ENCODE measurements around the gene HS6ST2. TPM values are rescaled to one million over a fixed set of nuclear protein-coding genes. Genes with fewer than 3 reads are reported as not detected.
A peak's percentile ranks its signal among the peaks of the same experiment; 100 is the strongest.

The HS6ST2 gene
- under 0.01 and 0.20 TPM in 2 replicates for total RNA-seq

GRCh38 chrX:132958091-132958703 is at the start of gene HS6ST2:
HS6ST2 (minus strand) TSS chrX:132958629.

Small RNA genes within 50 kb of the gene (small RNA-seq; reads per million reads assigned to genes)
- gene RNU6-98P: 0.33 reads per million, percentile 12 among the genes with 10 or more reads in this experiment
- not detected for gene Z82205.1

Other genes with a start within 250 kb of the HS6ST2 start
- not detected in 2 replicates for gene USP26, start 138.5 kb upstream of the HS6ST2 start, total RNA-seq

Measured in subcutaneous preadipocyte (primary cell).